Neural cell (in vitro differentiated cells): Measurements from ENCODE around the gene SVOP.

Experiments used
- CTCF ChIP-seq: fragments of 450-650 bp; IDR thresholded peaks from 2 replicates; pipeline ENCODE4 v1.5.1; 2014; ENCODE audit warnings: antibody characterized with exemption, mild to moderate bottlenecking, moderate library complexity; ENCODE audit not compliant: poor library complexity, severe bottlenecking
- EP300 ChIP-seq: fragments of 450-650 bp; conservative IDR thresholded peaks from 2 replicates; pipeline ENCODE4 v1.6.1; 2014; ENCODE audit warnings: antibody characterized with exemption, mild to moderate bottlenecking, moderate library complexity; ENCODE audit not compliant: poor library complexity, severe bottlenecking
- RAD21 ChIP-seq: fragments of 450-650 bp; conservative IDR thresholded peaks from 2 replicates; pipeline ENCODE4 v1.6.1; 2014; ENCODE audit warnings: antibody characterized with exemption, mild to moderate bottlenecking, moderate library complexity
- REST ChIP-seq: IDR thresholded peaks from 2 replicates; pipeline ENCODE4 v1.6.1; 2012; ENCODE audit warnings: borderline replicate concordance
- TAF1 ChIP-seq: IDR thresholded peaks from 2 replicates; pipeline ENCODE4 v1.6.1; 2012; ENCODE audit warnings: low read depth

DNA sequence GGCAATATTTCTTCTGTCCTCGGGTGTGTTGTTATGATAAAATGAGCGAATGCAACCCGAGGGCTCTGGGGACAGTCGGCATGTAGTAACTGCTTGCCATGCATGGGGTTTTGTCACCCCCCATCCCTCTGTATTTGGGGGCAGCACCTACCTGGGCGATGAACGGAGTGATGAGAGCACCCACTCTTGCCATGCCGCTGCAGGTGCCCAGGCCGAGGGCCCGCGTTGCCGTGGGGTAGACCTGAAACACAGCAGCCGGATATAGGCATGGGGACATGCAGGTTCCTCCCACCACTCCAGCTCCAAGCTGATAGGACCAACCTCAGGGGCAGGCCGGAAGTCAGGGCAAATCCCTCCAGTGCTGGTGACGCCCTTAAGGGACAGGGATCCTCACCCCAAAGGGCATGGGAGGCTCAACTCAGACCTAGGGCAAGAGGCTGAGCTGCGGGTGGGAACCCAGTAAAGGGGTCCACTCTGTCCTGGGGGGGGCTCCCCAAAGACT, 105.2 kb downstream of the SVOP start:
- TF ChIP-seq EP300 (no peak), REST (no peak), CTCF (no peak), RAD21 (no peak), TAF1 (no peak)
